Endodermal cell (in vitro differentiated cells): ENCODE results near the gene METRNL. TPM values are rescaled to one million over a fixed set of nuclear protein-coding genes. Genes with fewer than 3 reads are reported as not detected.

Experiments used
- DNase-seq: peaks from one replicate; pipeline ENCODE4 v3.0.0-alpha.2; 2017
- H3K27ac ChIP-seq: 2 replicates; pipeline ENCODE4 v1.5.1; 2013; ENCODE audit warnings: mild to moderate bottlenecking, low read depth, low read length, moderate library complexity
- H3K27me3 ChIP-seq: 2 replicates; pipeline ENCODE4 v1.6.1; 2013; ENCODE audit warnings: mild to moderate bottlenecking, low read length, moderate library complexity; ENCODE audit not compliant: insufficient read depth, control insufficient read depth, poor library complexity, severe bottlenecking
- H3K36me3 ChIP-seq: 2 replicates; pipeline ENCODE4 v1.7.0; 2013; ENCODE audit warnings: mild to moderate bottlenecking, low read length, moderate library complexity; ENCODE audit not compliant: control insufficient read depth, insufficient read depth
- H3K4me1 ChIP-seq: one replicate; pipeline ENCODE4 v1.7.0; 2013; ENCODE audit warnings: low read length; ENCODE audit not compliant: control insufficient read depth, insufficient read depth
- H3K4me3 ChIP-seq: 2 replicates; pipeline ENCODE4 v1.5.1; 2013; ENCODE audit warnings: mild to moderate bottlenecking, low read length, moderate library complexity
- H3K9ac ChIP-seq: 2 replicates; pipeline ENCODE4 v1.6.1; 2013; ENCODE audit warnings: mild to moderate bottlenecking, low read length, moderate library complexity; ENCODE audit not compliant: poor library complexity, severe bottlenecking; ENCODE audit errors: extremely low read depth
- H3K9me3 ChIP-seq: 2 replicates; pipeline ENCODE4 v1.6.1; 2013; ENCODE audit warnings: mild to moderate bottlenecking, low read length, moderate library complexity; ENCODE audit not compliant: control insufficient read depth
- H3K27ac Mint-ChIP-seq: 2 replicates; pipeline ENCODE4 v1.8.0; 2020; ENCODE audit warnings: mixed read lengths
- H3K27me3 Mint-ChIP-seq: 2 replicates; pipeline ENCODE4 v1.8.0; 2021; ENCODE audit warnings: mild to moderate bottlenecking, mixed read lengths; ENCODE audit not compliant: insufficient read depth
- H3K36me3 Mint-ChIP-seq: 2 replicates; pipeline ENCODE4 v1.8.0; 2020; ENCODE audit warnings: low read depth, mixed read lengths
- H3K4me1 Mint-ChIP-seq: 2 replicates; pipeline ENCODE4 v1.8.0; 2020; ENCODE audit warnings: mixed read lengths
- H3K4me3 Mint-ChIP-seq: 2 replicates; pipeline ENCODE4 v1.8.0; 2020; ENCODE audit warnings: mild to moderate bottlenecking, moderate library complexity, mixed read lengths
- H3K9me3 Mint-ChIP-seq: 2 replicates; pipeline ENCODE4 v1.8.0; 2020; ENCODE audit warnings: mild to moderate bottlenecking, mixed read lengths
- CTCF ChIP-seq: fragments of 200-600 bp; sonication (generic); conservative IDR thresholded peaks from 2 replicates; pipeline ENCODE4 v1.5.0; 2021; ENCODE audit warnings: antibody characterized with exemption, mild to moderate bottlenecking
- WGBS, 2 experiments: methylation state at CpG; one replicate each; pipeline versions ENCODE4 v1.1.5 to v1.1.7; 2013; ENCODE audit warnings: missing lambda C conversion rate in 2 of 2, mixed read lengths in 1 of 2; ENCODE audit not compliant: insufficient coverage in 1 of 2, insufficient read length in 1 of 2; 5-methylcytosine and 5-hydroxymethylcytosine counted together
- total RNA-seq, 2 donors: library from RNA; stranded (reverse); fragmentation: NEBNext Ultra II Directional in 1 of 2; extraction: Animal tissue kit (Norgen Biotek cat#: 25700) in 1 of 2; gene quantifications; 2 replicates in 1 of 2; 3 replicates in 1 of 2; pipeline ENCODE4 v1.2.1, GENCODE V29; 2021

Gene METRNL
- total RNA-seq, 2 donors from 2014 or later = 7.3 to 10.3 TPM

DNA sequence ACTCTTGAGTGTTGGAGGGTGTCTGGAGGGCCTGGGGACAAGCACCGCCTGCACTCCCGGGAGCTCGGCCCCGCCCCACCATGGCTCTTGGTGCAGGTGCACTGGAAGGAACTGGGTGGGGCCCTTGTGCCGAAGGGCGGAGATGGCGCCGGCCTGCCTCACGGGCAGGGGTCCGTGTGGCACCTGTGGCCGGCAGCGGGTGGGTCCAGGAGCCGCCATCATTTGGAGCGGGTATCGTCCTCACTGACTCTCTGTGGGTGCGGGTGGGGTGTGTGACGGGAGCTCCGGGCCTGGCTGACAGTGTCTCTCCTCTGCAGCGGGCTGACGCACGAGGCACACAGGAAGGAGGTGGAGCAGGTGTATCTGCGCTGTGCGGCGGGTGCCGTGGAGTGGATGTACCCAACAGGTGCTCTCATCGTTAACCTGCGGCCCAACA is 5.2 kb downstream of the METRNL start:
- H3K4me3 Mint-ChIP-seq = no peak overlapping the region
- H3K27me3 Mint-ChIP-seq = peaks cover 19% of the 10 kb centered on the region
- Histone ChIP-seq H3K9ac (no peak overlapping the region), H3K4me1 (no peaks in the 10 kb centered on the region), H3K4me3 (no peak overlapping the region), H3K9me3 (no peaks in the 10 kb centered on the region), H3K36me3 (no peaks in the 10 kb centered on the region), H3K27me3 (peaks cover 29% of the 10 kb centered on the region), H3K27ac (no peak overlapping the region)
- no peak for TF ChIP-seq CTCF
- peaks cover 2% of the 10 kb centered on the region for H3K4me1 Mint-ChIP-seq
- peak overlapping the region; percentile 26 for H3K27ac Mint-ChIP-seq
- DNase-seq = no peak
- H3K36me3 Mint-ChIP-seq = no peaks in the 10 kb centered on the region
- WGBS, 2 experiments = 95 to 97% methylated on average over 23 to 27 of the region's 27 CpGs
- no peaks in the 10 kb centered on the region for H3K9me3 Mint-ChIP-seq

DNA sequence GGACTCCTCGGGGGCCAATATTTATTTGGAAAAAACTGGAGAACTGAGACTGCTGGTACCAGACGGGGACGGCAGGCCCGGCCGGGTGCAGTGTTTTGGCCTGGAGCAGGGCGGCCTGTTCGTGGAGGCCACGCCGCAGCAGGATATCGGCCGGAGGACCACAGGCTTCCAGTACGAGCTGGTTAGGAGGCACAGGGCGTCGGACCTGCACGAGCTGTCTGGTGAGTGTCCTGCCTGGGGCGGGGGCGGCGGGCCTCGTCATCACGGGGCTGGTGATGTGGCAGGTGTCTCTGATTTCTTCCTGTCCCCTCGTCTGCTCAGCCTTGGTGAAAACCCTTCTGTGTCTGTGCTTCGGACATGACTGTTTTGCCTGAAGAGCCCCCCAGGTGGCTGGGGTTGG is 5.7 kb downstream of the METRNL start:
- no peak for TF ChIP-seq CTCF
- no peak overlapping the region for H3K27ac ChIP-seq
- H3K9me3 ChIP-seq = no peaks in the 10 kb centered on the region
- Mint-ChIP-seq H3K9me3 (no peaks in the 10 kb centered on the region), H3K4me1 (peaks cover 2% of the 10 kb centered on the region), H3K4me3 (no peak overlapping the region), H3K27me3 (peaks cover 19% of the 10 kb centered on the region), H3K27ac (peak overlapping the region; percentile 26), H3K36me3 (no peaks in the 10 kb centered on the region)
- no peak overlapping the region for H3K4me3 ChIP-seq
- no peaks in the 10 kb centered on the region for H3K4me1 ChIP-seq
- DNase-seq = no peak
- H3K27me3 ChIP-seq = peaks cover 29% of the 10 kb centered on the region
- 94 to 95% methylated on average over 21 to 22 of the region's 22 CpGs for WGBS, 2 experiments
- H3K36me3 ChIP-seq = no peaks in the 10 kb centered on the region
- H3K9ac ChIP-seq = no peak overlapping the region

GRCh38 chr17:83085526-83086198 is 6.3 kb downstream of the METRNL start:
- H3K4me3 Mint-ChIP-seq = no peak overlapping the region
- Histone ChIP-seq H3K9ac (no peak overlapping the region), H3K36me3 (no peaks in the 10 kb centered on the region)

More at GRCh38 chr17:83085526-83086198, 6.3 kb downstream of the METRNL start:
- Mint-ChIP-seq H3K4me1 (peaks cover 2% of the 10 kb centered on the region), H3K27me3 (peaks cover 19% of the 10 kb centered on the region), H3K36me3 (no peaks in the 10 kb centered on the region), H3K9me3 (no peaks in the 10 kb centered on the region), H3K27ac (peak overlapping the region; percentile 83)
- no peak for TF ChIP-seq CTCF
- H3K27me3 ChIP-seq = peaks cover 29% of the 10 kb centered on the region
- no peak overlapping the region for H3K4me3 ChIP-seq
- 93 to 94% methylated on average over 15 to 25 of the region's 25 CpGs for WGBS, 2 experiments
- no peak overlapping the region for H3K27ac ChIP-seq
- H3K4me1 ChIP-seq = no peaks in the 10 kb centered on the region
- no peaks in the 10 kb centered on the region for H3K9me3 ChIP-seq
- no peak for DNase-seq
